Cardiac septum (tissue), 1 donor: ENCODE measurements around the gene HS1BP3. TPM values are rescaled to one million over a fixed set of nuclear protein-coding genes. Genes with fewer than 3 reads are reported as not detected.

Experiments
- DNase-seq: peaks from one replicate; pipeline ENCODE4 v3.0.0-alpha.2; 2020; ENCODE audit warnings: low spot score
- intact Hi-C: fragments of 100-400 bp; cut with DNase I; formaldehyde crosslinking; loops from one replicate; pipeline ENCODE4 v1.14.0; 2022
- total RNA-seq: library from RNA; stranded (reverse); fragmentation: NEBNext Ultra II Directional; extraction: Animal tissue kit (Norgen Biotek cat#: 25700); gene quantifications from one replicate; pipeline ENCODE4 v1.2.1, GENCODE V29; 2021
- donor health status: DM: no; HTN: no; CAD: no.

Gene HS1BP3
- total RNA-seq, 1 donor from 2014 or later: 15.6 TPM

DNA sequence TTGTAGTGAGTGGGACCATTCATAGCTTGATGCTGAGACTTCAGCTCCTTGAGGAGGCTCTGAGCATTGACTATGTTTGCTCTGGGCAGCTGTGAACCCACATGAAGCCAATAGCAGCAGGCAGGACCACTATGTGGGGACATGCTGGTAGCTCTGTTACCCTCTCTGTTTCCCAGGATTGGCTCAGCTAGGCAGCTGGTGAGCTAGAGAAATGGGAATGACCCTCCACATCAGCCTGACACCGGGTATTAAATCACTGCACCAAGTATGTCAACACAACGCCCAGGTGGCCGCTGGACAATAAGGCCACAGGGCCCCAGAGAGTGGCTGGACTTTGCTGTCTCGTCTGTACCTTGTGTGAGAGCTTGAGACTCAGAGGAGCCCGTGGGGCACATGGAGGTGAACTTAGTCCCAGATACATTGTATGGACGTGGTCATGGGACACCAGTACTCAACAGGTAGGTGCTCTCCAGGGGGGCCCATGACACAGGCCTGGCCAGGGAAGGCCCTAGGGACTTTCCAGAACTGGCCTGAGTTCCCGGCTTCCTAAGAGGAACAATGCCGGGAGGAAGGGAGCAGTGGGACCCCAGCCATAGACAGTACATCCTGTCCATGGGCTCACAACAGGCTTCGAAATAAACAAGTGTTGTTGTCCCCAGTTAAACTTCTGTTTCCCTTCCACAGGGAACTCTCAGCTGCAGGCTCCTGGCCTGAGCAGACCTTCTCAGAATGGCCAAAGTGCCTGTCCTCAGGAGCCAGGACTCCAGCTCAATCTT lies 35.2 kb downstream of the HS1BP3 start:
- peak; percentile 75 for DNase-seq
- intact Hi-C loops: loop anchor here (2.0 kb wide), 1 partner anchor 17 kb away; no protein-coding TSS in a partner anchor

DNA sequence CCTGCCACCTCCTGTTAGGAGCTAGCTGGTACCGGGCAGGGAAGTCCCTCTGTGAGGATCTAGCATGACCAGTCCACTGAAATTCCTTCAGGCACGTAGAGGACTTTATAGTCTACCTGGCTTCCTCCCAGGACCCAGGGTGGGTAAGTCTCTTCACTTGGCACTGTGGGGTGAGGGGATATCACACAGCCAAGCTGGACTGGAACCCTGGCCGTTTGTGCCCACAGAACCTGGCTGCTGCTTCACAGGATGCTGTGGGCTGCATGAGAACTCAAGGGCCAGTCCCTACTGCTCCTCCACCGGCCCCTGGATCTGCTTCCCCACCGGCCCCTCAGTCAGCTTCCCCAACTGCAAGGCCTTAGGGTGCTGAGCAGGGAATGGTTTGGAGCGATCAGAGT lies 35.8 kb downstream of the HS1BP3 start:
- peak; percentile 68 for DNase-seq
- intact Hi-C loops: no loop called here

DNA sequence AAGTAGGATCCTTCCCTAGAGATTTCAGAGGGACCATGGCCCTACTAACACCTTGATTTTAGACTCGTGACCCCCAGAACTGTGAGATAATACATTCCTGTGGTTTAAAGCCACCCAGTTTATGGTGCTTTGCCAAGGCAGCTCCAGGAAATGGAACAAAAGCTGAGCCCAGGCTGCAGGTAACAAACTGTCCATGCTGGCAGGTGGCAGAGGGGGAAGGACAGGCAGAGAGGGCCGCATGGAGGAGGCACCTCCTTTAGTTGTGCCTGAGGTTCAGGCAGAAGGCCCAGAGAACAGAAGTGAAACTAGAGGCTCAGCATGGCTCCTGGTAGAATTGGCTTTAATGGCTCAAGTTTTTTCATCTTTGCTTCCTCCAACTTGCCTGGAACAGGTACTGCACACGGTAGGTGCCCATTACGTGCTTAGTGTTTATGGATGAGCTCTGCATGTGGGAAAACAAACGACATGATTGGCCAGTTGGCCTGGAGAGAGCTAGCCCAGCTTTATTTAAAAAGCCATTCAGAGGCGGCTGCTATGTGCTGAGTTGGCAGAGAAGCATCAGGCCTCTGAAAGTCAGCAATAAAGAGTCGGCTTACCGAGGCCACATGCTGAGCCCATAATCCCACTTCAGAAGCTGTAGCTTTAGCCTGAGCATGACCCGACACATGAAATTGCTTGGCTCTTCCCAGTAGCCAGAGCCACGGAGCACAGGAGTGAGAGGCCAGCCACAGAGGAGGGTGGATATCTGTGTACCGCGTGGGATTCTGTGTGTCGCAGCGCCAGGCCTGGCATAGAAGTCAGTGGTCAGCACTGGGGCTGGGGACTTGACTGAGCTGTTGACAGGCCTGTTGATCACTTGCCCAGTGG lies 36.5 kb downstream of the HS1BP3 start:
- intact Hi-C loops: no loop called here
- DNase-seq: peak; percentile 70

DNA sequence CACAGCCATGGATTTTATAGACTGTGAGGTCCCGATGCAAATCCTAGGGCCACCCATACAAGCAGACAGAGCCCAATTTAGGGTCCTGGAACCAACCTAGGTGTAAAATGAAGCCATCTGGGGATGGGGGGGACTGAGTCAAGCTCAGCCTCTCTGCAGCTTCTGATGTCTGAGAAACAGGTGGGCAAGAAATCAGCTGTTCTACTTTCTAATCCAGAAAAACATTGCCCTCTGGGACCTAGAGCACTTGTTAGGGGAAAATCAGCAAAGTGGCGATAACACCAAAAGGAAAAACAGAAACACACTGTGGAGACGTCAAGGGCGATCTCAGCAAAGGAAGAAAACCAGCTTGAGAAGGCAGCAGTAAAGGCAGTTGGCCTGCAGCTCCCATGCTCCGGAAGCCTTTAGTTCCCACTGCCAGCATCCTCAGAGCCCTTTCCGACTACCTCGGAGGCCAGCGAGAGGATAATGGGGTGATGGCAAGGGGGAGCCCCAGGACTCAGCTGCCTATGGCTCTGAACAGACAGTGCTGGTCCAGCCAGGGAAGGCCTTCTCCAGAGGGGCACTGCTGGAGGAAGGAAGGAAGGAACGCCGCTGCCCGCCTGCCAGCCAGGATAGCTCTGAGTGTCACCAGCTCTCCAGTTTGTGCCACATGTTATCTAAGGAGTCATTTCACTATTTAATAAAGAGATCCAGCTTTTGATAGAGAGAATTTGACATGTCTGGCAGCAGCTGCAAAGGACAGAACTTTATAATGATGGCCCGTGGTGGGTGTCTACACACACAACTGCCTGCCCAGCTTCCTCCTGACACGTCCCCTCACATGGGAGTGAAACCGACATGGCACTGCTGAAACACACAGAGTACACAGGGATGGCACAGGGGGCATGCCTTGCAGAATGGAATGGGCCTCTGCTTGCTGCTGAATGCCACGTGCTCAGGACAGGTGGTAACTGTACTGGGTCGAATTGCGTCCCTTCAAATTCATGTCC lies 37.7 kb downstream of the HS1BP3 start:
- peak; percentile 64 for DNase-seq
- intact Hi-C loops: no loop called here

DNA sequence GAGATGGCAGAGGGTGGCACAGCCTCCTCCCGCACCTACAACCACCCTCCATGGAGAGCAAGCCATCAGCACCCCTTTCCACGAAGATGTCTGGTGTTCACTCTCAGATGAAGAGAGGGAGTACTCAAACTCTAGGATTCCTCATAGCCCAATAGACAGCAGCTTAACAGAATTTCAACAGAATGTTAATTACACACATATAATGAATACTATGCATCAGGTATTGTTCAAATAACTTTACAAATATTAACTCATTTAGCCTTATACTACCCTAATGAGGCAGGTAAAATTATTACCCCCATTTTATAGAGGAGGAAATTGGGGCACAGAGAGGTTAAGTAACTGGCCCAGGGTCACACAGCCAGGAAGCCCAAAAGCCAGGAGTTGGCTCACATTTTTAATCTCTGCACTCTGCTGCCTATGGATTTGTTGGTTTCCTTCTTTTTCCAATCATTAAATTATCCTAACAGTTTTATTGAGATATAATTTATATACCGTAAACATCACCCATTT lies 39.0 kb downstream of the HS1BP3 start:
- DNase-seq: peak; percentile 5
- intact Hi-C loops: no loop called here

DNA sequence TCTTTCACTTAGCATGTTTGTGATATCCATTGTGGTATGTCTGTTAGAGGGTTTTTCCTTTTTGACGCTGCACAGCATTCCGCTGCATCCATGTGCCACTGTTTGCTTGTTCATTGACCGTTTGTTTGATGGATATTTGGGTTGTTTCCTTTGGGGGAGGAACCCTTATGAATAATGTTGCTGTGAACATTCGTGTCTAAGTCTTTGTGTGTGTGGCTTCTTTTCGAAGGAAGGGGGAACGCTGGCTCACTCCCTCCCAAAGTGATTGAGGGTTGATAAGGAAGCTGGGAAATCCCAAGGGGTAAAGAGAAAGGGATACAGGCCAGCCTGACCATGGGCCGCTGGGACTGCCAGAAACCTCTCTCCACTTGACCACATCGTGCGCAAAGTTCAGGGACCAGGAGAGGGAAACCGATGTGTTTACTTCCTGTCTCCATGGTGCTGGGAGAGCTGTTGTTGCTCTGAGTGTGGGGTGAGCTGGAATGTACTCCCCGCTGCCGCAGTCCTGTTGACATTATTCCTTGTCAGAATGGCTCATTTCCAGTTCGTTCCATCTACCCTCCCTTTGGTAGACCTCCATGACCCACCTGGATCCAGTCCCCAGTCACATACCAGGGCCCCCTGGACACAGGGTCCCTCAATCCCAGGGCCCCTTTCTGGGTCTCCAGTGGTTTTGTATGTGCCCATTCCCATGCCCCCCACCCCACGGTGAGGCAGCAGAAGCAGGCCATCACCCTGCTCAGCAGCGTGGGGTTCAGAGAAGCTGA lies 39.6 kb downstream of the HS1BP3 start:
- intact Hi-C loops: no loop called here

DNA sequence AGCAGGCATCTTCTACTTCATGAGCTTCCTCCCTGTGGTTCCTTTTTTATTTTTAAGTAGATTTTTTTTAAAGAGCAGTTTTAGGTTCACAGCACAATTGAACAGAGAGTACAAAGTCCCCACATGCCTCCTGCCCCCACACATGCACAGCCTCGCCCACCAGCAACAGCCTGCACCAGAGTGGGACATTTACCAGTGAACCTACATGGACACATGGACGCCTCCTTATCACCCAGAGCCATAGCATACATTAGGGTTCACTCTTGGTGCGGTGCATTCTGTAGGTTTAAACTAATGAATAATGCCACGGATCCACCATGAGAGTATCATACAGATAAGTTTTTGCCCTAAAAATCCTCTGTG lies 40.9 kb downstream of the HS1BP3 start:
- intact Hi-C loops: no loop called here
- DNase-seq: peak; percentile 12

More for the DNA sequence above, 39.6 kb downstream of the HS1BP3 start:
- DNase-seq: peak; percentile 75

DNA sequence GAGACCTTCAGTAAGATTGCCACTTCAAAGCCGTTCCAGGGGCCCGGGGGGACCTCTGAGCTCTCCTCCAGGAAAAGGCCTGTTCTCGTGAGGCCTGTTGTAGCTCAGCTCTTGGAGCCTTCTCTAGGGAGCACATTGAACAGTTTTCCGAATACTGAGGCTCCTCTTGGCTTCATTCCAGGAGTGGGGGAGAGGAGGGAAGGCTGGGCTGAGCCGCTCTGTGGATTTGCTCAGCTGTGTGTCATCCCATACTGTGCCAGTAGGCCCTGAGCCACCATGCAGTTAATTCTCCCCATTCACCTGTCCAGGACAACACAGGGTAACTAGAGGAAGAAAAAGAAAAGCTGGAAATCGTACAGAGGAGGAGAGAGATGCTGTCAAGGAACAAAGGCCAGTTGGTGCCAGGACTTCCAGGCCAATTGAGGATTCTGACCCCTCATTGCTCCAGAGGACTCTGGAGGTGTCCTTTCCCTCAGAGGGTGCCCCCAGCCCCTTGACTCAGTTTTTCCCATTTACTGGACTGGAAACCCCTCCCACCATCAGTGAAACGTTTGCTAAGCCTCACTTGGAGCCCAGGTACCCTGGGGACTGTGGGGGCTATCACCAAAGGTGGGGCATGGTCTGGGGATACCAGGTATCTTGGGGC lies 41.4 kb downstream of the HS1BP3 start:
- intact Hi-C loops: no loop called here
- peak; percentile 71 for DNase-seq

DNA sequence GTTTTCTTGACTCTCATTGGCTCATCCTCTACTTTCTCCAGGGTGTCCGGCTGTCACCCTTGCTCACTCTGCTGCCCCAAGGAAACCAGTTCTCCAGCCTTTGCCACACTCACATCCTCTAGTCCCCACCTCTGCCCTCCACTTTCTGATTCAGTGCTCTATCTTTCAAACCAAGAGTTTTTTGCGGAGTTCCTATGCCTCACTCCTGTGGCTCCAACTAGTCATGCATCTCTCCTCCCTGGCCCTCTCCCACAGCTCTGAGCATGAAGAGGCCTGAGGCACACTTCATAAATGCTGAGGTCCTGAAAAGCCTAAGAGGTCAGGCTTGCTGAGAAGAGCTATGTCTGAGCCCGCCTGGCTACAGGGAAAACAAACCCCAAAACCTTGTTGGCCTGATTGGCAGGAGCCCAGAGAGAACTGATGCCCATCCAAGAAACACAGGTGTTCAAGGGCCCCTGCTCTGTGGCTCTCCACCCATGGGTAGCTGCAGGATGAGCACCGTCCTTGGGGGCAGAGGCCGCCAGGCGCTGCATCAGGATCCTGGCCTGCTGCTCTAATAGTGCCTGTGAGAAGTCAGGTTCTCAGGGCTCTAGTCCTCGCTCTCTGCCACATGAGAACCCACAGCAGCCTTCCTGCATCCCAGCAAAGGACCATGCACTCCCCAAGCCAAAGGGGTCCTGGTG lies 42.1 kb downstream of the HS1BP3 start:
- DNase-seq: peak; percentile 64
- intact Hi-C loops: no loop called here

DNA sequence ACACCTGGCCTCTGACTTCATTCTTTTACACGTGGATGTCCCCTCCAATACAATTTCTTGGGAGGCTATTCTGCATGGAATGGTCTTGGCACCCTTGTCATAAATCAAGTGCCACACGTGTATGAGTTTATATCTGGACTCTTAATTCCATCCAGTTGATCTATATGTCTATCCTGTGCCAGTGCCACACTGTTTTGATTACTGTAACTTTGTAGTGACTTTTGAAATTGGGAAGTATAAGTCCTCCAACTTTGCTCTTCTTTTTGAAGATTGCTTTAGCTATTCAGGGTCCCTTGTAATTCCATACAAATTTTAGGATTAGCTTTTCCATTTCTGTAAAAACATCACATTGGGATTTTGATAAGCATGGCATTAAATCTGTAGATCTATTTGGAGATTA lies 43.5 kb downstream of the HS1BP3 start:
- DNase-seq: no peak
- intact Hi-C loops: no loop called here

DNA sequence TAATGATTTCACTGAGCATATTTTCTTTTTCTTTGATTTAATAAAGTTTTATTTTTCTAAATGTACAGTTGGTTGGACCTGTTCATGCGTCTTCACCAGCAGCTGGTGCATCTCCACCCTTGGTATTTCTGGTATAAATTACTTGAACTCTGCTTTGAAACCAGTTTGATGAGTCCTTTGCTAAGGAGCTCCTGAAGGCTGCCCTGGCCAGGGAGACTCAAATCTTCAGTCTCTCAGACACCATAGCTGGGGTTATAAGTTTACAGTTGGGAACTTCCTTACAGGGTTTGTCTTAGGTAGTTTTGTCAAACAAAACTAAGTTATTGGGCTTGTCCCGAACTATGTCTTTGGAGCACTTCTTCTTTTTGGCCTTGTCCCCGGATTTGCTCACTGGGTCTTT lies 44.7 kb downstream of the HS1BP3 start:
- peak; percentile 53 for DNase-seq

DNA sequence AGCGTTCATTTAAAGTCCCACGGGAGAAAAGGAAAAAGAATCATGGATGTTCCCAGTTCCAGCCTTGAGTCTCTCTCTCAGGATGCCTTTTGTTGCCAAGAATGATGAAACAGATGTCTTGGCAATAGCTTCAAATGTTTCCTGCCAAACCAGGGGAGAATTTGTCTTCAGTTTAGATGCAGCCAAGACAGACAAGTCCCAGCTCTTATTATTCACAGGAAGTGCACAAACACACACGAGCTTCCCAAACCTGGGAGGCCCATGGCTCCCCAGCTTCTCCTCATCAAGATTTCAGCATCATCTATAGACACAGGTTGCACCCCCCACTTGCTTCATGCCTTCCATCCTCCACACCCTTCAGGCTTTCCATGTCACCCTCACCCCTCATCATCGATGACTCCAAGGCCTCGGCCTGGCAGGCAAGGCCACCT lies 45.9 kb downstream of the HS1BP3 start:
- intact Hi-C loops: no loop called here
- peak; percentile 66 for DNase-seq

More for the DNA sequence above, 44.7 kb downstream of the HS1BP3 start:
- intact Hi-C loops: no loop called here

DNA sequence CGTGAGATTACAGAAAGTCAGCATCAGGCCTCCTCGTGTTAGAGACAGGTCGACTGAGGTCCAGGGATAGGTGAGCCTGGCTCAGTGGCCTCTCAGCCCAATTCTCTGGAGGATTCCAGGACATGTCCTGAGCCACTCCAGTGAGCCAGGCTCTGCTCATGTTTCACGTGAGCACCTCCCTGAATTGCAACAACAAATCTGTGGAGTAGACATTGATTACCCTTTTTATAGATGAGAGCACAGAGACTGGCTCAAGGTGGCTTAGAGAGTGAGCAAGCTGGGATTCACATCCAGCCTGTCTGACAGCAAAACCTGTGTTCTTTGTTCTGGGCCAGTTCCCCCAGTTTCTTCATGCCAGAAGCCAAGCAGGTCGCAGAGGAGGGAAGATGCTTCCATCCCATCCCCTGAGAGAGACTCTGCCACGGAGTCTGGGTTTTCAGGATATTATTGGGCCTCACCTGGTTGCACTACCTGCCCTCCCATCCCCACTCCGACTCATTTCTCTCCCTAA lies 46.4 kb downstream of the HS1BP3 start:
- intact Hi-C loops: no loop called here
- DNase-seq: peak; percentile 61

DNA sequence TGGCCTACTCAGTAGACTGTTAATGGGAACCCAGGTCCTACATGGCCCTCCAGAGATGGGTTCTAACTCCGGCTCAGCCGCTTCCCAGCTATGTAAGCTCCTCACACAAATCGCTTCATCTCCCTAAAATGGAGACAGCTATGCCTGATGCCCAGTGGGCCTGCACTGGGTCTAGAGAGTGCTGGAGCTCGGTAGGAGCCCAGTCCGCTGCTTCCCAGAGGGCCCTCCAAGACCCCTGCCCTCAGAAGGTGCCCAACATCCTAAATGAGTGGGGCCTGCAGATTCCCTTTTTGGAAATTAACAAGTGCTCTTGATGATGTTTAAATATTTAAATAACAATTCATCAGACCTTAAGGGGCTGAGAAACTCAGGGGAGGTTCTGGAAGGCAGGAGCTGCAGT lies 47.1 kb downstream of the HS1BP3 start:
- peak; percentile 61 for DNase-seq
- intact Hi-C loops: no loop called here

DNA sequence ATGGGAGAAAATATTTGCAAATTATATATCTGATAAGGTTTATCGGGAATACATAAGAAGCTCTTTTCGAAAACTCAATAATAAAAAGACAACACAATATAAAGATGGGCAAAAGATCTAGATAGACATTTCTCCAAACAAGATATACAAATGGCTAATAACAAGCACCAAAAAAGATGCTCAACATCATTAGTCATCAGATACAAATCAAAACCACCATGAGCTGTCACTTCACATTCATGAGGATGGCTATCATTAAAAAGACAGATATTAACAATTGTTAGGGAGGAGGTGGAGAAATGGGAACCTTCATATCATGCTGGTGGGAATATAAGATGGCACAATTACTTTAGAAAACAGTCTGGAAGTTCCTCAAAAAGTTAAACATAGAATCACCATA lies 48.1 kb downstream of the HS1BP3 start:
- DNase-seq: no peak
- intact Hi-C loops: no loop called here

DNA sequence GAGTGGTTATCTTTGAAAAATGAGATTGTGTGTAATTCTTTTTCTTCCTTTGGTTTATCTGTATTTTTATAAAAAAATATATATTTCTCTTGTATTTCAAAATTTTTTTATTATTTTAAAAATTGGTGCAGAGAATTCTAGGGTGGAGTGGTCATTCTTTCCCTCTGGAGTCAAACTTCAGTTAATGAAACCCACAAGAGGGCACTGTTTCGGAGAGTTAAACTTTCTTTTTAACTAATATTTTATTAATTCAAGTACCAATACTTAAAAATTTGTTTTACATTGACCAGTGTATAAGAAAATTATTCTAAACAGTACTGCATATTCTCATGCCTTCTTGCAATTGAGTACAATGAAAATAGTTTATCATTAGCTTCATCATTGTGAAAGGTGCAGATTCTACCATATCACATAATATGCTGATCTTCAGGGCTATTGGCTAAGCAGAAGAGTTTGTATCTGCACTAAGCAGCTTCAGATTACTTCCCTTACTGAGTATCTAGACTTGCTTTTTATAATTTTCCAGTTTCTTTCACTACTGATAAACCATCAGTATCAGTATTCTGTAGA lies 50.1 kb downstream of the HS1BP3 start:
- no peak for DNase-seq
- intact Hi-C loops: no loop called here

DNA sequence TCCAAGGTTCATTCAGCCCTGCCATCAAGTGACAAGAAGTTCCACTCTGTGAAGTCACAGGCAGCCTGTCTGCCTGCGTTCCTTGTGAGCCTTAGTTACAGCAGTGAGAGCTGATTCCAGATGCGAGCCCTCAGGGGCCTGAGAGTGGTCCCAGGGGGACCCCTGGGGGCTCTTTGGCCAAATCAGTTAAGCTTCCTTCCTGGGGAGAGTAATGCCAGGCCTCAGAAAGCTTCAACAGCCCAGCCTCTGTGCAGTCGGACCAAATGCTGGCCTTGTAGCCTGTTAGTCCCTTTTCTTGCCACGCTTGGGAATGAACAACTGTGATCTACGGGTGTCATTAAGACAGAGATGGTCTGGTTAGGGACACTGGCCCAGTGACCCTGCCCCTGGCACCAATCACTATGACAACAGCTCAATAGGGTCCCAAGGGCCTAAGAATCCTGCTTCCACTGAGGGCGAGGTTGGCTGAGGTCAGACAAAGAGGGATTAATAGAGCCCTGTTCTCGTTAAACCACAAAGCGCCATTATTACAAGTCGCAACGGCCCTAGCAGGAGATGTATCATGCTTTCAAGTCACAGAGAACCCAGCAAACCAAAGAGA lies 50.9 kb downstream of the HS1BP3 start:
- intact Hi-C loops: loop anchor here (2.0 kb wide), 1 partner anchor 17 kb away; no protein-coding TSS in a partner anchor
- DNase-seq: peak; percentile 62
